ENCODE results near the gene PTPRM.

GRCh38 chr18:8133888-8134287, 566.8 kb downstream of the PTPRM start:
- TF ChIP-seq ZNF274 (IDR thresholded peaks at IDR 0.05; ENCODE audit: low read depth, low read length) (no peak), YY1 (IDR thresholded peaks at IDR 0.05; ENCODE audit: insufficient read depth, insufficient read length) (no peak)
